NT2/D1 (cell line): ENCODE measurements around the gene QSOX2.

Source experiments
- DNase-seq: peaks from one replicate; pipeline ENCODE4 v3.0.0-alpha.2; 2011; ENCODE audit warnings: low read depth, low spot score
- H3K27me3 ChIP-seq: 2 replicates; pipeline ENCODE4 v1.6.0; 2011; ENCODE audit warnings: mild to moderate bottlenecking; ENCODE audit not compliant: insufficient read length, insufficient read depth
- H3K36me3 ChIP-seq: 2 replicates; pipeline ENCODE4 v1.6.1; 2011; ENCODE audit warnings: mild to moderate bottlenecking, low read length, mixed read lengths; ENCODE audit not compliant: insufficient read depth, insufficient read length
- H3K4me1 ChIP-seq: 2 replicates; pipeline ENCODE4 v1.5.1; 2011; ENCODE audit not compliant: insufficient read depth, insufficient read length
- H3K4me3 ChIP-seq: 2 replicates; pipeline ENCODE4 v1.5.1; 2011; ENCODE audit warnings: low read depth; ENCODE audit not compliant: insufficient read length
- H3K9ac ChIP-seq: 2 replicates; pipeline ENCODE4 v1.6.0; 2011; ENCODE audit warnings: low read depth; ENCODE audit not compliant: insufficient read length
- H3K9me3 ChIP-seq: 2 replicates; pipeline ENCODE4 v1.5.1; 2011; ENCODE audit warnings: mild to moderate bottlenecking, low read length; ENCODE audit not compliant: insufficient read depth
- SUZ12 ChIP-seq: IDR thresholded peaks from 2 replicates; pipeline ENCODE4 v1.6.1; 2011; ENCODE audit not compliant: insufficient read length, insufficient read depth; ENCODE audit errors: extremely low read depth
- YY1 ChIP-seq: IDR thresholded peaks from 2 replicates; pipeline ENCODE4 v1.6.1; 2011; ENCODE audit not compliant: insufficient read length, insufficient read depth
- ZNF274 ChIP-seq: IDR thresholded peaks from 2 replicates; pipeline ENCODE4 v1.6.1; 2011; ENCODE audit warnings: mild to moderate bottlenecking, low read depth, low read length

Gene QSOX2

DNA sequence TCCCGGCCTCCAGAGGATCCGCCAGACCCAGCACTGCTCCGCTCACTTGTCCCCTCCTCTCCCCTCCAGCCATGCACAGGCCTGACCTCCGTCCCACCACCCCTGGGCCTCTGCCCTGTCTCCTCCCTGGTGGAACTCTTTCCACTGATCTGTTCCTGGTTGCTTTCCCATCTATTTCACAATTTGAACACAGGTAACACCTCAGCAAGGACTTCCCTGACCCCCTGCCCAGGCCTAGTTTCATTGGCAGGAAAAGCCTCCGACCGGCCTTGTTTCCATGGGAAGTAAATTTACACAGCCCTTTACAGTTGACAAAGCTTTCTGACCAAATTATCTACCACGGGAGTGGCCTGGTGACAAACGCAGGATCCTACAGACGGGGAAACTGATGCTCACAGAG lies 14.8 kb downstream of the QSOX2 start:
- peaks cover 54% of the 10 kb centered on the region for H3K36me3 ChIP-seq
- no peak for DNase-seq
- TF ChIP-seq ZNF274 = no peak
- no peak for TF ChIP-seq YY1
- TF ChIP-seq SUZ12 = no peak
- H3K4me3 ChIP-seq = no peak overlapping the region
- peaks cover 6% of the 10 kb centered on the region for H3K4me1 ChIP-seq
- H3K9me3 ChIP-seq = no peaks in the 10 kb centered on the region
- H3K27me3 ChIP-seq = no peaks in the 10 kb centered on the region
- no peak overlapping the region for H3K9ac ChIP-seq

GRCh38 chr9:136230365-136230764 lies 15.2 kb downstream of the QSOX2 start:
- DNase-seq = no peak
- peaks cover 7% of the 10 kb centered on the region for H3K4me1 ChIP-seq
- H3K9ac ChIP-seq = no peak overlapping the region
- no peaks in the 10 kb centered on the region for H3K9me3 ChIP-seq
- peaks cover 54% of the 10 kb centered on the region for H3K36me3 ChIP-seq
- H3K4me3 ChIP-seq = no peak overlapping the region
- TF ChIP-seq SUZ12 (no peak), ZNF274 (no peak), YY1 (no peak)
- H3K27me3 ChIP-seq = no peaks in the 10 kb centered on the region

- H3K4me1 ChIP-seq = peaks cover 10% of the 10 kb centered on the region
- no peaks in the 10 kb centered on the region for H3K27me3 ChIP-seq
- DNase-seq = no peak
- TF ChIP-seq YY1 = no peak
- TF ChIP-seq SUZ12 = no peak
- no peak for TF ChIP-seq ZNF274
- no peak overlapping the region for H3K9ac ChIP-seq
- no peaks in the 10 kb centered on the region for H3K9me3 ChIP-seq
- H3K36me3 ChIP-seq = peaks cover 54% of the 10 kb centered on the region
- H3K4me3 ChIP-seq = no peak overlapping the region
Observed at GRCh38 chr9:136229096-136230065, 16.2 kb downstream of the QSOX2 start.

DNA sequence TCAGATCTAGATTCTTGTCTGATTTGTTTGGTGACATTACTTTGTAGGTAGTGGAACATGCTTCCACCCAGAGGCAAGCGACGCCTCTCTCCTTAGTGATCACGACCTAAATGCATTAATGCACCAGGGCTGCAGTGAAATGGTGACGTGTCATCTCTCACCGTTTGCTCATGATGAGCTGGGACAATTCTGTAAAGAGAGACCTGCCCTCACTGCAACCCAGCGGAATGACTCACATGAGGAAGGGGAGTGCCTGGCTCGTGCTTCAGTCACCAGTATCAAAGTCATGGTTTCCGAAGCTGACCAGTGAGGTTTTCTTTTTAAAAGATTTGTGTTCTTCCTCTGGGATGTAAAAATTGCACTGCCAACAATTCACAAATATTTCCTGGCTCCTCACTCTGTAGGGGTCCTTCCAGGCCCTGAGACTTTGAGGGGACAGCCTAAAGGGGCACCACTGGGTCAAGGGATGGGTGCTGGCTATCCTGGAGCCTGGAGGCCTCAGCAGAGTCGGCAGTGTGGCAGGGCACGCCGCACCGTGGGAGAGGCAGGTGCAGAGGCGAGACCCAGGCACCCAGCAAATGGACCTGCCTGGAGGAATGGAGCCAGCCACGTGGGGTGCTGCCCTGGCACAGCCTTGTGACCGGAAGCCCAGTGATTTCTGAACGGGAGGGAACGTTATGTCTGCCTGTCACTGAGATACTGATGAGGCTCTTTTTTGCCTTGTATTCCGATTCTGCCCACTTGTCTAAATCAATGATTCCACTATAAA lies 17.3 kb downstream of the QSOX2 start:
- Histone ChIP-seq H3K9me3 (no peaks in the 10 kb centered on the region), H3K4me1 (peaks cover 13% of the 10 kb centered on the region), H3K9ac (no peak overlapping the region), H3K4me3 (no peak overlapping the region), H3K36me3 (peaks cover 54% of the 10 kb centered on the region), H3K27me3 (no peaks in the 10 kb centered on the region)
- TF ChIP-seq YY1 (no peak), SUZ12 (no peak)
- no peak for DNase-seq

- Histone ChIP-seq H3K4me3 (no peak overlapping the region), H3K9me3 (no peaks in the 10 kb centered on the region), H3K9ac (no peak overlapping the region), H3K27me3 (no peaks in the 10 kb centered on the region), H3K4me1 (peaks cover 13% of the 10 kb centered on the region), H3K36me3 (peaks cover 61% of the 10 kb centered on the region)
- TF ChIP-seq YY1 = no peak
- DNase-seq = no peak
Observed at GRCh38 chr9:136226680-136227407, 18.8 kb downstream of the QSOX2 start.

DNA sequence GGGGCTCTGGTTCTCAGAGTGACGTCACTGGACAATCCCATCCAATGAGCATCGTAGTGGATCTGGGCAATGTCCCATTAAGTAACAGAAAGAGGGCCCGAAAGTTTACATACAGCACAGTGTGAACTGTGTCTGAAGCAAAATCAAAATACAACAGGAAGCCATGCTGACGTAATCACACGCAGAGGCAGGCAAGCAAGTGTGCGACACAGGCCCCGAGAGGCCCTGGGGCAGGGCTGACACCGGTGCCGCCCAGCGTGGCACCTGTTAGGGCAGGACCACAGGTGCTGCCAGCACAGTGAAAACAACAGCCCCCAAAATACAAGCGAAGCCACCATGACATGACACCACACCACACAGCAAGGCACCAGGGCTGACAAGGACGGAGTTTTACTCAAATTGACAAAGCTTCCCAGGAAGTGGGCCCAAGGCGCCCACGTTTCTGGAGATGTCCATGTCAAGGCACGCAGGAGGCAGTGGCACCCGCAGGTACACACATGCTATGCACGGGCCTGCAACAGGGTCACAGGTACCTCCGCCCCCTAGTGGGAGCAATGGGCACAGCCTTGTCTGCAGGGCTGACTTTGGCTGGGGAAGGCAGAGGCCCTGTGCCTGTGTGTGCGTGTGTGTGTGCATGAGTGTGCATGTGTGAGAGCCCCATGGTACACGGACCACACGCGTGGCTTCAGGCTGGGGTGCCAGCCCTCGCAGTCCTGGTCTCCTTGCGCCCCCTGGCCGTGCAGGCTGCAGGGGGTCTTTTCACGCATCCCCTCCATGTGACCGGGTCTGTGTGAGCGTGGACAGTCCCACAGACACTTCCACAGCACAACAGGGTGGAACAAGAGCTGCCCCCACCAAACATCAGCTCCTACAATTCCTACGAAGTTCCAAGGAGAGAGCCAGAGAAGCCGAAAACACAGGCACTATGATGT lies 19.6 kb downstream of the QSOX2 start:
- H3K9me3 ChIP-seq = no peaks in the 10 kb centered on the region
- H3K9ac ChIP-seq = peak overlapping the region; percentile 6
- DNase-seq = peak; percentile 58
- no peaks in the 10 kb centered on the region for H3K27me3 ChIP-seq
- H3K36me3 ChIP-seq = peaks cover 63% of the 10 kb centered on the region
- no peak for TF ChIP-seq YY1
- no peak overlapping the region for H3K4me3 ChIP-seq
- H3K4me1 ChIP-seq = peaks cover 13% of the 10 kb centered on the region
